MM.1S (cell line): ENCODE data around the gene PHB1.
A peak's percentile ranks its signal among the peaks of the same experiment; 100 is the strongest.

ENCODE experiments used
- DNase-seq: peaks from one replicate; pipeline ENCODE4 v3.0.0-alpha.2; 2015
- H2AFZ ChIP-seq: fragments of 300-600 bp; sonication (generic); 2 replicates; pipeline ENCODE4 v1.6.0; 2016; ENCODE audit warnings: antibody characterized with exemption, low read length
- H3F3A ChIP-seq: fragments of 300-600 bp; sonication (generic); 2 replicates; pipeline ENCODE4 v1.6.1; 2016; ENCODE audit warnings: mild to moderate bottlenecking, antibody characterized with exemption, low read length, moderate library complexity, mixed read lengths; ENCODE audit not compliant: insufficient read depth
- H3K27ac ChIP-seq: fragments of 300-600 bp; sonication (generic); 2 replicates; pipeline ENCODE4 v1.5.1; 2016; ENCODE audit warnings: mild to moderate bottlenecking, low read length
- H3K27me3 ChIP-seq: fragments of 300-600 bp; sonication (generic); replicated peaks from 2 replicates; pipeline ENCODE4 v1.6.0; 2016; ENCODE audit warnings: low read length; ENCODE audit not compliant: insufficient read depth
- H3K36me3 ChIP-seq: fragments of 300-600 bp; sonication (generic); replicated peaks from 2 replicates; pipeline ENCODE4 v1.6.1; 2016; ENCODE audit warnings: mild to moderate bottlenecking, low read length, mixed read lengths; ENCODE audit not compliant: insufficient read depth
- H3K4me1 ChIP-seq: fragments of 300-600 bp; sonication (generic); 2 replicates; pipeline ENCODE4 v1.6.1; 2016; ENCODE audit warnings: low read length, mixed read lengths
- H3K4me2 ChIP-seq: fragments of 300-600 bp; sonication (generic); 2 replicates; pipeline ENCODE4 v1.6.0; 2016; ENCODE audit warnings: low read depth, low read length
- H3K4me3 ChIP-seq: fragments of 300-600 bp; sonication (generic); 2 replicates; pipeline ENCODE4 v1.5.1; 2016; ENCODE audit warnings: low read length, mixed read lengths
- H3K79me2 ChIP-seq: fragments of 300-600 bp; sonication (generic); 2 replicates; pipeline ENCODE4 v1.6.1; 2016; ENCODE audit warnings: mixed run types, low read length, mixed read lengths
- H3K9ac ChIP-seq: fragments of 300-600 bp; sonication (generic); 2 replicates; pipeline ENCODE4 v1.6.1; 2016; ENCODE audit warnings: low read length, mixed read lengths
- H3K9me2 ChIP-seq: fragments of 300-600 bp; sonication (generic); replicated peaks from 2 replicates; pipeline ENCODE4 v1.6.1; 2016; ENCODE audit warnings: mild to moderate bottlenecking, low read length, mixed read lengths; ENCODE audit not compliant: insufficient read depth
- H3K9me3 ChIP-seq: fragments of 300-600 bp; sonication (generic); replicated peaks from 2 replicates; pipeline ENCODE4 v1.6.1; 2016; ENCODE audit warnings: mild to moderate bottlenecking, low read length, mixed read lengths; ENCODE audit not compliant: insufficient read depth
- H4K20me1 ChIP-seq: fragments of 300-600 bp; sonication (generic); 2 replicates; pipeline ENCODE4 v1.6.1; 2016; ENCODE audit warnings: mild to moderate bottlenecking, low read length, moderate library complexity, mixed read lengths; ENCODE audit not compliant: insufficient read depth
- CTCF ChIP-seq: fragments of 300-600 bp; sonication (generic); IDR thresholded peaks from 2 replicates; pipeline ENCODE4 v1.5.1; 2016; ENCODE audit warnings: antibody characterized with exemption, low read length, mixed read lengths
- EZH2 ChIP-seq: fragments of 300-600 bp; sonication (generic); optimal IDR thresholded peaks from 2 replicates; pipeline ENCODE3; 2017; ENCODE audit warnings: low read depth, mild to moderate bottlenecking, antibody characterized with exemption, low read length, mixed read lengths
- EZH2phosphoT487 ChIP-seq: fragments of 300-600 bp; sonication (generic); IDR thresholded peaks from 2 replicates; pipeline ENCODE4 v1.6.1; 2018; ENCODE audit warnings: antibody characterized with exemption, low read length

The PHB1 gene

GRCh38 chr17:49388692-49389513 lies 25.8 kb downstream of the PHB1 start:
- H3K9ac ChIP-seq: peak overlapping the region; percentile 56
- no peaks in the 10 kb centered on the region for H3K79me2 ChIP-seq
- peak overlapping the region; percentile 64 for H3K4me2 ChIP-seq
- H3F3A ChIP-seq: peaks cover 21% of the 10 kb centered on the region
- no peaks in the 10 kb centered on the region for H4K20me1 ChIP-seq
- no peaks in the 10 kb centered on the region for H3K27me3 ChIP-seq
- peak overlapping the region; percentile 98 for H3K27ac ChIP-seq
- peak; percentile 17 for DNase-seq
- H3K9me2 ChIP-seq: no peaks in the 10 kb centered on the region
- TF ChIP-seq CTCF: no peak
- TF ChIP-seq EZH2: no peak
- no peak for TF ChIP-seq EZH2phosphoT487
- no peaks in the 10 kb centered on the region for H3K36me3 ChIP-seq
- H2AFZ ChIP-seq: 0 out of 2 replicates have a peak overlapping the region, but pooled peaks have one; percentile 10
- H3K4me3 ChIP-seq: peak overlapping the region; percentile 31; the same call in 1 of the 2 replicates
- peaks cover 38% of the 10 kb centered on the region for H3K4me1 ChIP-seq
- no peaks in the 10 kb centered on the region for H3K9me3 ChIP-seq

GRCh38 chr17:49388290-49388640 lies 26.4 kb downstream of the PHB1 start:
- H3K4me3 ChIP-seq: peak overlapping the region; percentile 32
- H4K20me1 ChIP-seq: no peaks in the 10 kb centered on the region
- H3F3A ChIP-seq: peaks cover 21% of the 10 kb centered on the region
- no peaks in the 10 kb centered on the region for H3K27me3 ChIP-seq
- peak; percentile 87 for DNase-seq
- H3K27ac ChIP-seq: peak overlapping the region; percentile 98
- peak overlapping the region; percentile 64 for H3K4me2 ChIP-seq
- peak overlapping the region; percentile 45 for H2AFZ ChIP-seq
- H3K9me2 ChIP-seq: no peaks in the 10 kb centered on the region
- H3K79me2 ChIP-seq: no peaks in the 10 kb centered on the region
- no peaks in the 10 kb centered on the region for H3K9me3 ChIP-seq
- no peaks in the 10 kb centered on the region for H3K36me3 ChIP-seq
- peak overlapping the region; percentile 69 for H3K9ac ChIP-seq
- TF ChIP-seq CTCF (no peak), EZH2phosphoT487 (no peak), EZH2 (no peak)
- H3K4me1 ChIP-seq: peaks cover 38% of the 10 kb centered on the region

GRCh38 chr17:49387498-49388289 lies 27.0 kb downstream of the PHB1 start:
- Histone ChIP-seq H3K4me3 (peak overlapping the region; percentile 32), H3F3A (peaks cover 21% of the 10 kb centered on the region), H2AFZ (peak overlapping the region; percentile 45), H3K9ac (peak overlapping the region; percentile 69), H3K36me3 (no peaks in the 10 kb centered on the region), H3K9me2 (no peaks in the 10 kb centered on the region), H3K4me1 (peaks cover 38% of the 10 kb centered on the region), H3K27me3 (no peaks in the 10 kb centered on the region), H3K4me2 (peak overlapping the region; percentile 64), H3K27ac (peak overlapping the region; percentile 98), H3K79me2 (no peaks in the 10 kb centered on the region), H4K20me1 (no peaks in the 10 kb centered on the region), H3K9me3 (no peaks in the 10 kb centered on the region)
- peak; percentile 54 for DNase-seq
- no peak for TF ChIP-seq EZH2phosphoT487
- TF ChIP-seq EZH2: no peak
- TF ChIP-seq CTCF: no peak
